GM06990 (cell line): Measurements from ENCODE around the gene VPS52.
A peak's percentile ranks its signal among the peaks of the same experiment; 100 is the strongest.

Source experiments
- DNase-seq: peaks from one replicate; pipeline ENCODE4 v3.0.0-alpha.2; 2011; ENCODE audit not compliant: insufficient read length; ENCODE audit errors: extremely low read depth
- H3K27me3 ChIP-seq: replicated peaks from 2 replicates; pipeline ENCODE4 v1.6.0; 2011; ENCODE audit warnings: low read length; ENCODE audit not compliant: control insufficient read depth, insufficient read depth
- H3K36me3 ChIP-seq: 2 replicates; pipeline ENCODE4 v1.5.1; 2011; ENCODE audit warnings: low read length; ENCODE audit not compliant: control insufficient read depth, insufficient read depth
- H3K4me3 ChIP-seq: replicated peaks from 2 replicates; pipeline ENCODE4 v1.5.1; 2011; ENCODE audit warnings: low read depth, mild to moderate bottlenecking, control low read depth, low read length
- CTCF ChIP-seq: IDR thresholded peaks from 2 replicates; pipeline ENCODE4 v1.5.1; 2011; ENCODE audit warnings: low read length, control low read depth, mild to moderate bottlenecking, inconsistent platforms; ENCODE audit not compliant: insufficient read depth, poor library complexity, severe bottlenecking

VPS52 gene, protein sequence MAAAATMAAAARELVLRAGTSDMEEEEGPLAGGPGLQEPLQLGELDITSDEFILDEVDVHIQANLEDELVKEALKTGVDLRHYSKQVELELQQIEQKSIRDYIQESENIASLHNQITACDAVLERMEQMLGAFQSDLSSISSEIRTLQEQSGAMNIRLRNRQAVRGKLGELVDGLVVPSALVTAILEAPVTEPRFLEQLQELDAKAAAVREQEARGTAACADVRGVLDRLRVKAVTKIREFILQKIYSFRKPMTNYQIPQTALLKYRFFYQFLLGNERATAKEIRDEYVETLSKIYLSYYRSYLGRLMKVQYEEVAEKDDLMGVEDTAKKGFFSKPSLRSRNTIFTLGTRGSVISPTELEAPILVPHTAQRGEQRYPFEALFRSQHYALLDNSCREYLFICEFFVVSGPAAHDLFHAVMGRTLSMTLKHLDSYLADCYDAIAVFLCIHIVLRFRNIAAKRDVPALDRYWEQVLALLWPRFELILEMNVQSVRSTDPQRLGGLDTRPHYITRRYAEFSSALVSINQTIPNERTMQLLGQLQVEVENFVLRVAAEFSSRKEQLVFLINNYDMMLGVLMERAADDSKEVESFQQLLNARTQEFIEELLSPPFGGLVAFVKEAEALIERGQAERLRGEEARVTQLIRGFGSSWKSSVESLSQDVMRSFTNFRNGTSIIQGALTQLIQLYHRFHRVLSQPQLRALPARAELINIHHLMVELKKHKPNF

GRCh38 chr6:33271468-33272274 lies at the start of gene VPS52, which contains the start of gene RPS18:
Gene VPS52 (minus strand): TSS chr6:33271876. CDS start chr6:33271675, 201 bp downstream.
Gene RPS18 (plus strand): TSS chr6:33272075. CDS start chr6:33272120, 45 bp downstream.
- Histone ChIP-seq H3K4me3 (peak within 1 kb of the TSS; percentile 67), H3K27me3 (no peaks in the 10 kb centered on the region), H3K36me3 (peaks cover 29% of the 10 kb centered on the region)
- no peak for TF ChIP-seq CTCF
- peak; percentile 91 for DNase-seq

DNA sequence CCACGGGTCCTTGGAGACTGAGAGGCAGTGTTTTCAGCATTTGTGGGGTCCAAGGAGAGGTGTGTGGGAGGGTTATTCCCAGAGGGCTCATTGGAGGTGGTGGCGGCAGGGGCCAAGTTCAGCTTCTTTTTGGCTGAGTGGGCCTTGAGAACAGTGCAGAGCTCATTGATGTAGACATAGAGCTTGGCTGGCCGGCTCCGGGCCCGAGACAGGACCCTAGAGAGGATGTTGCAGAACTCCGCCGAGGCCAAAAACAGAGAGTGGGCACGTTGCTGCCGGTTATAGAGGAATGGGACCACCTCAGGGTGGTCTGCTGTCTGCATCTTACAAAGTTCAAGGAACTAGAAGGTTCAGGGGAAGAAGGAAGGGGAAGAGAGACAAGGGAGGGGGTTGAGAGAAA lies 49.6 kb upstream of the VPS52 start:
- TF ChIP-seq CTCF, result no peak
- no peaks in the 10 kb centered on the region for H3K27me3 ChIP-seq
- no peak for DNase-seq
- peak overlapping the region; percentile 97 for H3K4me3 ChIP-seq
- H3K36me3 ChIP-seq, result peaks cover 23% of the 10 kb centered on the region

GRCh38 chr6:33320315-33321181 lies 48.9 kb upstream of the VPS52 start:
- no peak for DNase-seq
- no peak for TF ChIP-seq CTCF
- Histone ChIP-seq H3K36me3 (peaks cover 25% of the 10 kb centered on the region), H3K27me3 (no peaks in the 10 kb centered on the region), H3K4me3 (no peak overlapping the region)

- no peak for DNase-seq
- no peak for TF ChIP-seq CTCF
- Histone ChIP-seq H3K36me3 (peaks cover 25% of the 10 kb centered on the region), H3K4me3 (no peak overlapping the region), H3K27me3 (no peaks in the 10 kb centered on the region)
Measured at GRCh38 chr6:33319939-33320314, 48.3 kb upstream of the VPS52 start.

GRCh38 chr6:33318426-33319073 lies 46.9 kb upstream of the VPS52 start:
- DNase-seq, result no peak
- peaks cover 25% of the 10 kb centered on the region for H3K36me3 ChIP-seq
- H3K27me3 ChIP-seq, result no peaks in the 10 kb centered on the region
- no peak for TF ChIP-seq CTCF
- peak overlapping the region; percentile 73 for H3K4me3 ChIP-seq
